DND-41 (cell line): ENCODE data around the gene HSD3B1.

Experiments used
- ATAC-seq: fragments of 200-7000 bp; cut with Tn5 transposase; 3 replicates; pipeline ENCODE4 v1.9.1; 2021; ENCODE audit warnings: low read depth; ENCODE audit not compliant: insufficient read depth
- DNase-seq: peaks from one replicate; pipeline ENCODE4 v3.0.0-alpha.2; 2020
- H2AFZ ChIP-seq: 2 replicates; pipeline ENCODE4 v1.6.0; 2012; ENCODE audit warnings: low read depth, low read length
- H3K27ac ChIP-seq: 2 replicates; pipeline ENCODE4 v1.5.1; 2012; ENCODE audit warnings: low read length, inconsistent platforms
- H3K27me3 ChIP-seq: fragments of 200-600 bp; sonication (generic); 2 replicates; pipeline ENCODE4 v1.6.0; 2012; ENCODE audit warnings: low read length, mild to moderate bottlenecking, inconsistent platforms; ENCODE audit not compliant: insufficient read depth, poor library complexity
- H3K36me3 ChIP-seq: 2 replicates; pipeline ENCODE4 v1.5.1; 2012; ENCODE audit warnings: low read length, inconsistent platforms; ENCODE audit not compliant: insufficient read depth
- H3K4me1 ChIP-seq: 2 replicates; pipeline ENCODE4 v1.5.1; 2012; ENCODE audit warnings: mild to moderate bottlenecking, low read length; ENCODE audit not compliant: insufficient read depth
- H3K4me2 ChIP-seq: 2 replicates; pipeline ENCODE4 v1.6.0; 2012; ENCODE audit warnings: mild to moderate bottlenecking, moderate library complexity, low read length, inconsistent platforms; ENCODE audit not compliant: insufficient read depth
- H3K4me3 ChIP-seq, 2 experiments: fragments of 200-600 bp in 1 of 2; shearing (Covaris generic) in 1 of 2; 2 replicates each; pipeline ENCODE4 v1.5.1; 2012 to 2016; ENCODE audit warnings: inconsistent platforms in 2 of 2, low read length in 2 of 2, mild to moderate bottlenecking in 2 of 2, low read depth in 1 of 2, moderate library complexity in 1 of 2
- H3K79me2 ChIP-seq: 2 replicates; pipeline ENCODE4 v1.6.0; 2012; ENCODE audit warnings: low read length, inconsistent platforms; ENCODE audit not compliant: insufficient read depth
- H3K9ac ChIP-seq: 2 replicates; pipeline ENCODE4 v1.6.0; 2012; ENCODE audit warnings: low read depth, mild to moderate bottlenecking, inconsistent platforms, low read length, moderate library complexity
- H3K9me3 ChIP-seq: 2 replicates; pipeline ENCODE4 v1.5.1; 2012; ENCODE audit warnings: low read length, moderate library complexity, mild to moderate bottlenecking, inconsistent platforms; ENCODE audit not compliant: insufficient read depth, severe bottlenecking
- H4K20me1 ChIP-seq: 2 replicates; pipeline ENCODE4 v1.6.0; 2012; ENCODE audit warnings: low read length; ENCODE audit not compliant: insufficient read depth
- EZH2 ChIP-seq: IDR thresholded peaks from 3 replicates; pipeline ENCODE4 v1.6.1; 2012; ENCODE audit warnings: borderline replicate concordance, low read depth, mild to moderate bottlenecking, moderate library complexity, low read length, inconsistent platforms; ENCODE audit not compliant: severe bottlenecking
- TF ChIP-seq, protein P1 (sequence below): IDR thresholded peaks from 2 replicates; pipeline ENCODE4 v1.5.1; 2012; ENCODE audit warnings: borderline replicate concordance, low read length, moderate library complexity, mild to moderate bottlenecking; ENCODE audit not compliant: poor library complexity, severe bottlenecking; ENCODE audit errors: extremely low read depth

HSD3B1 gene

DNA sequence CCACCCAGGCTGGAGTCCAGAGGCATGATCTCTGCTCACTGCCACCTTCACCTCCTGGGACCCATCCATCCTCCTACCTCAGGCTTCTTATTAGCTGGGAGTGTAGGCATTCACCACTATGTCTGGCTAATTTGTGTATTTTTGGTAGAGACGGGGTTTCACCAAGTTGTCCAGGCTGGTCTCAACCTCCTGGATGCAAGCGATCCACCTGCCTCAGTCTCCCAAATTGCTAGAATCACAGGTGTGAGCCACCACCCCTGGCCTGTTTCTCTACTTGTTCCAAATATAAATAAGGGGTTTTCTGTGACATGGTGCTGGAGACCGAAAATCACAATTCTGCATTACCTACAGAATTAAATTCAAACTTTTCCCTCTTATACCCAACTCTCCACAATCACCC lies 36.6 kb upstream of the HSD3B1 start:
- H3K4me2 ChIP-seq: no peak overlapping the region
- ATAC-seq (no peak), DNase-seq (no peak)
- TF ChIP-seq, protein P1, sequence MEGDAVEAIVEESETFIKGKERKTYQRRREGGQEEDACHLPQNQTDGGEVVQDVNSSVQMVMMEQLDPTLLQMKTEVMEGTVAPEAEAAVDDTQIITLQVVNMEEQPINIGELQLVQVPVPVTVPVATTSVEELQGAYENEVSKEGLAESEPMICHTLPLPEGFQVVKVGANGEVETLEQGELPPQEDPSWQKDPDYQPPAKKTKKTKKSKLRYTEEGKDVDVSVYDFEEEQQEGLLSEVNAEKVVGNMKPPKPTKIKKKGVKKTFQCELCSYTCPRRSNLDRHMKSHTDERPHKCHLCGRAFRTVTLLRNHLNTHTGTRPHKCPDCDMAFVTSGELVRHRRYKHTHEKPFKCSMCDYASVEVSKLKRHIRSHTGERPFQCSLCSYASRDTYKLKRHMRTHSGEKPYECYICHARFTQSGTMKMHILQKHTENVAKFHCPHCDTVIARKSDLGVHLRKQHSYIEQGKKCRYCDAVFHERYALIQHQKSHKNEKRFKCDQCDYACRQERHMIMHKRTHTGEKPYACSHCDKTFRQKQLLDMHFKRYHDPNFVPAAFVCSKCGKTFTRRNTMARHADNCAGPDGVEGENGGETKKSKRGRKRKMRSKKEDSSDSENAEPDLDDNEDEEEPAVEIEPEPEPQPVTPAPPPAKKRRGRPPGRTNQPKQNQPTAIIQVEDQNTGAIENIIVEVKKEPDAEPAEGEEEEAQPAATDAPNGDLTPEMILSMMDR: no peak
- no peak for TF ChIP-seq EZH2
- H3K27ac ChIP-seq: no peak overlapping the region
- H4K20me1 ChIP-seq: no peaks in the 10 kb centered on the region; the same call in 1 of the 2 replicates
- no peaks in the 10 kb centered on the region for H3K9me3 ChIP-seq
- no peaks in the 10 kb centered on the region for H3K36me3 ChIP-seq
- H2AFZ ChIP-seq: no peak overlapping the region
- H3K79me2 ChIP-seq: no peaks in the 10 kb centered on the region
- H3K4me3 ChIP-seq: no peak overlapping the region
- no peaks in the 10 kb centered on the region for H3K4me1 ChIP-seq
- H3K9ac ChIP-seq: no peak overlapping the region
- H3K27me3 ChIP-seq: peaks cover 6% of the 10 kb centered on the region

DNA sequence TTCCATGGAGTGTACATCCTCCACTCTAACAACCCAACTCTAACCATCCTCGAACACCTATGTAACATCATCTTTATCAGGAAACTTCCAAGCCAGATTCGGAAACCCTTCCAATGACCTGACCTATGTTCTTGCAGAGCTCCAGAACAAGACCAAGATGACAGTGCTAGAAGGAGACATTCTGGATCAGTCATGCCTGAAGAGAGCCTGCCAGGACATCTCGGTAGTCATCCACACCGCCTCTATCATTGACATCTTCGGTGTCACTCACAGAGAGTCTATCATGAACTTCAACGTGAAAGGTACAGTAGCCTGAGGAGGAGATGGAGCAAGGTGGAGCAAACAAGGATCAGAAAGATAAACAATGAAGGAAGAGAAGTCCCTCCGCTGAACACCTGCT lies 36.1 kb upstream of the HSD3B1 start:
- DNase-seq (no peak), ATAC-seq (no peak)
- Histone ChIP-seq H3K9ac (no peak overlapping the region), H3K4me2 (no peak overlapping the region), H3K79me2 (no peaks in the 10 kb centered on the region), H2AFZ (no peak overlapping the region), H3K4me3 (no peak overlapping the region), H3K27ac (no peak overlapping the region), H3K4me1 (no peaks in the 10 kb centered on the region), H3K36me3 (no peaks in the 10 kb centered on the region), H3K9me3 (no peaks in the 10 kb centered on the region), H4K20me1 (no peaks in the 10 kb centered on the region; the same call in 1 of the 2 replicates), H3K27me3 (peaks cover 6% of the 10 kb centered on the region)
- TF ChIP-seq EZH2: no peak
- TF ChIP-seq, protein P1: no peak

GRCh38 chr1:119471566-119471965 lies 35.4 kb upstream of the HSD3B1 start:
- ATAC-seq (no peak), DNase-seq (no peak)
- Histone ChIP-seq H3K4me1 (no peaks in the 10 kb centered on the region), H2AFZ (no peak overlapping the region), H3K79me2 (no peaks in the 10 kb centered on the region), H3K4me3 (no peak overlapping the region), H3K27me3 (peaks cover 6% of the 10 kb centered on the region), H3K27ac (no peak overlapping the region), H3K9ac (no peak overlapping the region), H3K36me3 (no peaks in the 10 kb centered on the region), H3K9me3 (no peaks in the 10 kb centered on the region), H4K20me1 (no peaks in the 10 kb centered on the region; the same call in 1 of the 2 replicates), H3K4me2 (no peak overlapping the region)
- TF ChIP-seq, protein P1: no peak
- no peak for TF ChIP-seq EZH2
